A204.1 (cell line): ENCODE data around the gene UMODL1.
"Not testable (repeated sequence)": the region's sequence is repeated elsewhere in the genome, so short reads cannot be mapped to it uniquely, and the experiment has no call there.

Experiments used
- FAIRE-seq: peaks from 2 replicates; lab custom pipeline; 2012; peaks lifted over from hg19 to GRCh38; lab: Jason Lieb, UNC

The UMODL1 gene

GRCh38 chr21:42114646-42115045 lies 43.5 kb downstream of the UMODL1 start:
- FAIRE-seq = no peak

GRCh38 chr21:42115136-42115683 lies 44.1 kb downstream of the UMODL1 start:
- FAIRE-seq = no peak

- not testable (repeated sequence) for FAIRE-seq
Measured at GRCh38 chr21:42116551-42116950, 45.4 kb downstream of the UMODL1 start.

GRCh38 chr21:42117229-42117966 lies 46.3 kb downstream of the UMODL1 start:
- peak; percentile 70 for FAIRE-seq

GRCh38 chr21:42117967-42118780 lies 47.1 kb downstream of the UMODL1 start:
- FAIRE-seq = no peak

- FAIRE-seq = no peak
Measured at GRCh38 chr21:42118901-42119300, 47.8 kb downstream of the UMODL1 start.

- FAIRE-seq = no peak
Measured at GRCh38 chr21:42120101-42120902, 49.2 kb downstream of the UMODL1 start.

GRCh38 chr21:42120903-42121535 lies 49.9 kb downstream of the UMODL1 start:
- FAIRE-seq = no peak

GRCh38 chr21:42121794-42122193 lies 50.7 kb downstream of the UMODL1 start:
- FAIRE-seq = no peak

GRCh38 chr21:42122398-42122797 lies 51.3 kb downstream of the UMODL1 start:
- FAIRE-seq = no peak

- no peak for FAIRE-seq
Measured at GRCh38 chr21:42122808-42123207, 51.7 kb downstream of the UMODL1 start.

- no peak for FAIRE-seq
Measured at GRCh38 chr21:42123219-42123908, 52.2 kb downstream of the UMODL1 start.

- FAIRE-seq = no peak
Measured at GRCh38 chr21:42124081-42124480, 53.0 kb downstream of the UMODL1 start.

- no peak for FAIRE-seq
Measured at GRCh38 chr21:42124826-42125570, 53.9 kb downstream of the UMODL1 start.

GRCh38 chr21:42125571-42126544 lies 54.7 kb downstream of the UMODL1 start:
- no peak for FAIRE-seq

GRCh38 chr21:42127164-42128150 lies 56.3 kb downstream of the UMODL1 start:
- no peak for FAIRE-seq

- no peak for FAIRE-seq
Measured at GRCh38 chr21:42129300-42130266, 58.5 kb downstream of the UMODL1 start.
